Keratinocyte (primary cell): ENCODE data around the gene PLXNA3.

ENCODE experiments used
- EZH2 ChIP-seq: IDR thresholded peaks from one replicate; pipeline ENCODE4 v1.6.1; 2012; ENCODE audit warnings: inconsistent platforms, mild to moderate bottlenecking, low read length, moderate library complexity
- TF ChIP-seq, protein P1 (sequence below), 3 experiments: IDR thresholded peaks in 1 of 3; conservative IDR thresholded peaks in 1 of 3; optimal IDR thresholded peaks in 1 of 3; 2 replicates in 2 of 3; 3 replicates in 1 of 3; pipeline versions ENCODE3 to v1.5.1; 2011; ENCODE audit warnings: low read length in 3 of 3, mild to moderate bottlenecking in 3 of 3, moderate library complexity in 2 of 3, control low read depth in 1 of 3, inconsistent platforms in 1 of 3; ENCODE audit not compliant: insufficient read depth in 2 of 3; ENCODE audit errors: extremely low read depth in 1 of 3

DNA sequence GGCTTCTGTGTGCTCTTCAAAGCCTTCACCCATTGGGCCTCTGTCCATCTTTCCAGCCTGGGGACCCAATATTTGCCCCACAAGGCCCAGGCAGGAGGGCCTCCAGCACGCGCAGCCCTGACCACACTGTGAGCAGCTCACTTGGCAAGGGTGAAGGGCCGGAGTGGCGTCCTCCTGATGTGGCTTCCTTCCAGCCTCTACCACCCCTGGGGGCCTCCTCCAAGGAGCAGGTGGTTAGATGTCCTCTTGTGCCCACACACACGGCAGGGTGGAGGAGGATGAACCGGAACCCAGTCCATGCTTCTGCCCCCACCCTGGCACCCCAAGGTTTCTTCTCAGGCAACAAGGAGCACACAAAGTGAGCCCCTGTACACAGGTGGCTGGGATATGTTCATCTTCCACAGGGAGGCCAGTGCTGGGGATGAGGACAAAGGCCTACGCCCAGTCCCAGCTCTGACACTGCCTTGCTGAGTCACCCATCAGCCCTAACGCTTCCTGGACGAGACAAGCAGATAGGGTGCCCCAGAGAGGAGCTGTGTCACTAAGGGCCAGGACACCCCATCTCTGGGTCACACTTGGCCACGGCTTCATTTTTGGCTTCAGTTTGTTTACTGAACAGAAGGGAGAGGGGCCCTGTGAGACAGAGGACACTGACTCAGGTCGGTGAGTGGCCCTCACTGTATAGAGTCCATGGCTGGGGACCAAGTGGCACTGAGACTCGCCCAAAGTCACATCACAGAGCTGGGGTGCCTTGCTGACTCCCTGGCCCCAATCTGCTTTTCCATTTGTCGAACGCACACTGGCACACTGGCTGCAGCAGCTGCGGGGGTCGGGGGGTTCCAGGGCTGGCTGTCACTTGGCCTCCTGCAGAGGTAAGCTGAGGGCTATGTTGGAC, 26.4 kb downstream of the PLXNA3 start:
- TF ChIP-seq, protein P1, sequence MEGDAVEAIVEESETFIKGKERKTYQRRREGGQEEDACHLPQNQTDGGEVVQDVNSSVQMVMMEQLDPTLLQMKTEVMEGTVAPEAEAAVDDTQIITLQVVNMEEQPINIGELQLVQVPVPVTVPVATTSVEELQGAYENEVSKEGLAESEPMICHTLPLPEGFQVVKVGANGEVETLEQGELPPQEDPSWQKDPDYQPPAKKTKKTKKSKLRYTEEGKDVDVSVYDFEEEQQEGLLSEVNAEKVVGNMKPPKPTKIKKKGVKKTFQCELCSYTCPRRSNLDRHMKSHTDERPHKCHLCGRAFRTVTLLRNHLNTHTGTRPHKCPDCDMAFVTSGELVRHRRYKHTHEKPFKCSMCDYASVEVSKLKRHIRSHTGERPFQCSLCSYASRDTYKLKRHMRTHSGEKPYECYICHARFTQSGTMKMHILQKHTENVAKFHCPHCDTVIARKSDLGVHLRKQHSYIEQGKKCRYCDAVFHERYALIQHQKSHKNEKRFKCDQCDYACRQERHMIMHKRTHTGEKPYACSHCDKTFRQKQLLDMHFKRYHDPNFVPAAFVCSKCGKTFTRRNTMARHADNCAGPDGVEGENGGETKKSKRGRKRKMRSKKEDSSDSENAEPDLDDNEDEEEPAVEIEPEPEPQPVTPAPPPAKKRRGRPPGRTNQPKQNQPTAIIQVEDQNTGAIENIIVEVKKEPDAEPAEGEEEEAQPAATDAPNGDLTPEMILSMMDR (optimal IDR thresholded peaks at IDR 0.05 in 1 of 3, IDR thresholded peaks at IDR 0.05 in 1 of 3, conservative IDR thresholded peaks at IDR 0.05 in 1 of 3; ENCODE audit: extremely low read depth in 1 of 3, insufficient read depth in 2 of 3, low read length in 3 of 3) = no peak
- TF ChIP-seq EZH2 = no peak
